ENCODE results near the gene RAP1GAP2.
A peak's percentile ranks its signal among the peaks of the same experiment; 100 is the strongest.

Gene RAP1GAP2

GRCh38 chr17:3004150-3004801 is 208.0 kb downstream of the RAP1GAP2 start:
- DNase-seq, result peak; percentile 43 to 50

GRCh38 chr17:3004925-3005324 is 208.7 kb downstream of the RAP1GAP2 start:
- no peak for DNase-seq

GRCh38 chr17:3005696-3006095 is 209.5 kb downstream of the RAP1GAP2 start:
- DNase-seq, result no peak

- no peak for DNase-seq
These were observed 210.6 kb downstream of the RAP1GAP2 start for GRCh38 chr17:3006801-3007200.

- DNase-seq, result no peak
These were observed 211.4 kb downstream of the RAP1GAP2 start for GRCh38 chr17:3007651-3008121.

GRCh38 chr17:3008336-3009288 is 212.4 kb downstream of the RAP1GAP2 start:
- no peak for DNase-seq

GRCh38 chr17:3009411-3009920 is 213.2 kb downstream of the RAP1GAP2 start:
- DNase-seq, result no peak

GRCh38 chr17:3011891-3012290 is 215.7 kb downstream of the RAP1GAP2 start:
- DNase-seq, result no peak

- DNase-seq, result peak; percentile 38 to 41
These were observed 216.8 kb downstream of the RAP1GAP2 start for GRCh38 chr17:3012926-3013581.

GRCh38 chr17:3015890-3016289 is 219.7 kb downstream of the RAP1GAP2 start:
- no peak for DNase-seq

- no peak for DNase-seq
These were observed 221.7 kb downstream of the RAP1GAP2 start for GRCh38 chr17:3017936-3018335.

- DNase-seq, result no peak
These were observed 223.5 kb downstream of the RAP1GAP2 start for GRCh38 chr17:3019761-3020160.

- no peak for DNase-seq
These were observed 224.1 kb downstream of the RAP1GAP2 start for GRCh38 chr17:3020381-3020780.

- no peak for DNase-seq
These were observed 226.0 kb downstream of the RAP1GAP2 start for GRCh38 chr17:3022197-3022596.

- no peak for DNase-seq
These were observed 228.1 kb downstream of the RAP1GAP2 start for GRCh38 chr17:3024346-3024745.

- DNase-seq, result no peak
These were observed 229.3 kb downstream of the RAP1GAP2 start for GRCh38 chr17:3025421-3026124.

GRCh38 chr17:3026125-3026855 is 230.1 kb downstream of the RAP1GAP2 start:
- no peak for DNase-seq

GRCh38 chr17:3026856-3027751 is 230.9 kb downstream of the RAP1GAP2 start:
- DNase-seq, result no peak

GRCh38 chr17:3027786-3028532 is 231.7 kb downstream of the RAP1GAP2 start:
- DNase-seq, result no peak
